IPS DF 6.9 (cell line): ENCODE data around the gene C11orf21.
A peak's percentile ranks its signal among the peaks of the same experiment; 100 is the strongest.

ENCODE experiments used
- DNase-seq: peaks from one replicate; pipeline ENCODE4 v3.0.0-alpha.2; 2013; ENCODE audit warnings: low read depth, low spot score
- H3K27ac ChIP-seq: one replicate; pipeline ENCODE4 v1.5.1; 2013; ENCODE audit warnings: low read length, control low read depth
- H3K27me3 ChIP-seq: 2 replicates; pipeline ENCODE4 v1.6.1; 2013; ENCODE audit warnings: mild to moderate bottlenecking, low read length; ENCODE audit not compliant: control insufficient read depth, insufficient read depth
- H3K36me3 ChIP-seq: 2 replicates; pipeline ENCODE4 v1.6.1; 2013; ENCODE audit warnings: low read length; ENCODE audit not compliant: control insufficient read depth, insufficient read depth
- H3K4me1 ChIP-seq: 2 replicates; pipeline ENCODE4 v1.6.1; 2013; ENCODE audit warnings: low read length; ENCODE audit not compliant: control insufficient read depth, insufficient read depth
- H3K4me3 ChIP-seq: 2 replicates; pipeline ENCODE4 v1.5.1; 2013; ENCODE audit warnings: mild to moderate bottlenecking, low read length
- H3K9me3 ChIP-seq: 2 replicates; pipeline ENCODE4 v1.6.1; 2013; ENCODE audit warnings: low read length, inconsistent platforms; ENCODE audit not compliant: control insufficient read depth, insufficient read depth
- WGBS: extraction: QIAGEN DNeasy Blood & Tissue Kit; methylation state at CpG from one replicate; pipeline ENCODE4 v1.1.7; 2013; ENCODE audit warnings: mixed read lengths, missing lambda C conversion rate; ENCODE audit not compliant: insufficient read length, insufficient coverage; 5-methylcytosine and 5-hydroxymethylcytosine counted together

Gene C11orf21

DNA sequence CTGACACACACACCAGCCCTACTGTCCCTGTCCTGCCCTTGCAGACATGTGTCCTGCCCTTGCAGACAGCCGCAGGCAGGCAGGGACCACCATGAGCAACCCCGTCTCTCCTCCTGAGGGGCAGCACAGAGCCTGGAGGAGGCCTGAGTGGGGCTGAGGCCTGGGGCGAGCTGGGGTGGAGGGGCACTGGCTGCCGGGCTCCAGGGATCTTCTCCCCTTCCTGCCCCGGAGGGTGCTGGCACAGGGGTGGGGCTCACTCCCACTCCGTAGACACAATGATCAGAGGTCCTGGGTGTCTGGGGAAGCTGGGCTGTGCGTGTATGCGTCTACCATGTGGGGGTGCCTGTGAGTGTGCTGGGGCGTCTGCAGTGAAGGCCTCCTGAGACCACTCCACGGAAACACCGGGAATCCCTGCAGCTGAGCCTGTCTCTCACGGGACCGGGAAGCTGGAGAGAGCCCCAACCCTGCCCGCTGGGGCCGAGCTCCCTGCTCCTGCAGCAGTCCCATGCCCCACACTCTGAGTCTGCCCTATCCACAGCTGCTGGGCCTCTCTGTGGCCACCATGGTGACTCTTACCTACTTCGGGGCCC is 683 bp upstream of the C11orf21 start:
- no peaks in the 10 kb centered on the region; the same call in 1 of the 2 replicates for H3K36me3 ChIP-seq
- H3K4me1 ChIP-seq = no peaks in the 10 kb centered on the region
- no peak for DNase-seq
- no peaks in the 10 kb centered on the region for H3K9me3 ChIP-seq
- no peak overlapping the region for H3K4me3 ChIP-seq
- no CpG with 5 or more reads among the region's 16 CpGs for WGBS
- no peak overlapping the region for H3K27ac ChIP-seq
- no peaks in the 10 kb centered on the region for H3K27me3 ChIP-seq

DNA sequence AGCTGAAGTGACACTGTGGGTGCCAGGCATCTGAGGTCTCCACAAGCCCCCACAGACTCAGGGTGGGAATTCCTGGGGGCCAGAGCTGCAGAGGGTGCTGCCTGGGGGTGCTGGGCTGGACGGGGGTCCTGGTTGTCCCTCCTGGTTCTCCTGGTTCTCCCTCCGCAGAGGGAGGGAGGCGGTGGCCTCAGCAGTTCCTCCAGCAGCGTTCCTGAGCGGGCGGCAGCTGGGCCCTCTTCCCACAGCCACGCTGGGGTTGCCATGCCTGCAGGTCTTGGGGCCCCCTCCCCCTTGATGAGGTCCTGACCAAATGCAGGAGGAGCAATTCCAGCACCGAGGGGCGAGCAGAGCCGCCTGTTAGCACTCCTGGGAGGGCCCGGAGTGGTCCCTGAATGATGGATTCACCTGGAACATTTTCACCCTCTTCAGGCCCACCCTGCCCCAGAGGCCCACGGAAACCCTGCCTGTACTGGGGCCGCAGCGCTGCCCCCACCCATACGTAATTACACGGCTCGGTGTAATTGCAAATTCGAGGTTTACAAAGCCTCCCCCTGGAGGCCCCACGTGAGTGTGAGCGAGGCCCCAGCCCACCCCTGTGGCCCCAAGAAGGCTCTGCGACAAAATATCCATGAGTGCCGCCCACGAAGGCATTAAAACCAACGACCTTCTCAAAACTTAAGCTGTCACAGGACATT is 635 bp downstream of the C11orf21 start:
- H3K36me3 ChIP-seq = no peaks in the 10 kb centered on the region; the same call in 1 of the 2 replicates
- no CpG with 5 or more reads among the region's 24 CpGs for WGBS
- no peak overlapping the region for H3K27ac ChIP-seq
- no peaks in the 10 kb centered on the region for H3K4me1 ChIP-seq
- no peaks in the 10 kb centered on the region for H3K9me3 ChIP-seq
- no peak overlapping the region for H3K4me3 ChIP-seq
- DNase-seq = no peak
- H3K27me3 ChIP-seq = no peaks in the 10 kb centered on the region

DNA sequence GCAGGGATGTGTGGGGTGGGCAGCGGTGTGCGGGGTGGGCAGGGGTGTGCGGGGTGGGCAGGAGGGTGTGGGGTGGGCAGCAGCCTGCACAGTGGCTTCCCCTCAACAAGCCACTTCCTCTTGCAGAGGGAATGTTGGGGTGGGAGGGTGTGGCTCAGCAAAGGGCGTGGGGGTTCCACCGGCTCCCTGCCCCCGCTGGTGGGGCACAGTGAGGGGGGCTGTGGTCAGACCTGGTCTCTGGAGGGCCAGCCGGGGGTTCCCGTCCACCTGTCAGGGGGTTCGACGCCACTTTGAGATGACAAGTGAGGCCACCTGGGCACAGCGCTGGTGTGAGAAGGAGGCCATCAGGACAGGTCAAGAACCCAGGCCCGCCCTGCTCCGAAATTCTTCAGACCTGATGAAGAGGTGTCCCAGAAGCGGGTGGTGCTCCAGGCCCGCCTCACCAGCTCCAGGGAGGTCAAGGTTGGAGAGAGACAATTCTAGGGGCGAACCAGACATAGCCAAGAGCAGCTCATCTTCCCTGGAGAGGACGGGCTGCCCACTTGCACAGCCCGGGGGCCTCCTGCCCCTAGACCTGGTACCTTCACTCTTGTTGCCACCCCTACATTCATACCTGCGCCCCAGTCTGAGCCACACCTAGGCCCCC is 1.3 kb downstream of the C11orf21 start:
- Histone ChIP-seq H3K27me3 (no peaks in the 10 kb centered on the region), H3K36me3 (no peaks in the 10 kb centered on the region; the same call in 1 of the 2 replicates), H3K4me3 (no peak overlapping the region), H3K27ac (no peak overlapping the region), H3K9me3 (no peaks in the 10 kb centered on the region), H3K4me1 (no peaks in the 10 kb centered on the region)
- whole genome bisulfite sequencing = no CpG with 5 or more reads among the region's 19 CpGs
- DNase-seq = no peak

DNA sequence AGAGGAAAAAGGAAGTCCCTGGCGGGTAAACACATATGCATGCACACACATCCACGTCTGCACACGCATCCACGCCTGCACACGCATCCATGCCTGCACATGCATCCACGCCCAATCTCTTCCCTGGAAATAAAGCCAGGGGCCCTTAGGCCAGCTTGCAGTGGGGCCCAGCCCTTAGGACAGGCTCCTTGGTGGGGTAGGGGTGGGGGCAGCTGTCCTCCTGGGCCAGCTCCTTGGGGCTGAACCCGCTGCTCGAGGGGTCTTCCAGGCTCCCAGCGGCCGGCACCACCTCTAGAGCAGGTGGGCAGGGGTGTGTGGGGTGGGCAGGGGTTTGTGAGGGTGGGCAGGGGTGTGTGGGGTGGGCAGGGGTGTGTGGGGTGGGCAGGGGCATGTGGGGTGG is 1.9 kb downstream of the C11orf21 start:
- Histone ChIP-seq H3K27me3 (no peaks in the 10 kb centered on the region), H3K4me1 (no peaks in the 10 kb centered on the region), H3K4me3 (no peak overlapping the region), H3K27ac (no peak overlapping the region), H3K9me3 (no peaks in the 10 kb centered on the region), H3K36me3 (no peaks in the 10 kb centered on the region; the same call in 1 of the 2 replicates)
- no peak for DNase-seq
- no CpG with 5 or more reads among the region's 10 CpGs for WGBS

DNA sequence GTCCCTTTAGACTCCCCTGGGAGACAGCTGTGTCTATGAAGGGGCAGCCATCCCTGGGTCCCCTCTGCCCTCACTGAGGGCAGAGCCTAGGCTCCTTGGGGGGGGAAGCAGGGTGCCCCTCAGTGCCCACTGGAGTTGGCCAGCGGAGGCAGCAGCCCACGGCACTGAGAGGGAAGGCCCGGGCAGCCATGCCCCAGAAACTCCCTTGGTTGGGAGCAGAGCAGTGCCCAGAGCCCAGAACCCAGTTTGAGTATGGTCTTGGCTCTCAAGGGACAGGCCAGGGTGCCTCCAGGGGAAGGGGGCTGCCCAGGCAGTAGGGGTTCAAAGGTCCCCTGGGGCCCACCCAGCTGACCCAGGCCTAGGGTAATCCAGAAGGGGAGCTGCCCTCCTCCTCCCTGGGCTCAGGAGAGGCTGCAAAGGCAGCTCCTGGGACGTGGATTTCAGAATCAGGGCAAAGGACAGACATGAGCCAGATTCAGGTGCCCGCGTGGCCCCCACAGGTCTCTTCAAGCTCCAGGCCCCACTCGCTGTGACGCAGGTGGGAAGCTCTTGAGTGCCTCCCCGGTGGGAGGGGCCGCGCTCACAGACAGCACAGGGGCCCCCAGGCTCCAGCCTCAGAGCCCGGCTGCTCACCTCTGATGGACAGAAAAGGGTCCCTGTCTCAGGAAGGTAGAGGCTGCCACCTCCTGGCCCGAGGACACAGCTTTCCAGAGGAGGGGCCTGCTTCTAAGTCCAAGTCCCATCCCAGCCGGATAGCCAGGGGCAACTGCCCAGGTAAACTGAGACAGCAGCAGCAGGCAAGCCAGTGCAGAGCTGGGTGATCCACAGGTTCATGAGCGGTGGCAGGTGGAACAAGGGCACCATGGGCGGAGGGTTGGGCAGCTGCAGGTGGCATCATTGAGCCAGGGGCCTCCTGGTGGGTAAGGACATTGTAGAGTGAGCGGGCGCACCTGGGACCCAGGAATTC is 2.6 kb downstream of the C11orf21 start:
- Histone ChIP-seq H3K36me3 (no peaks in the 10 kb centered on the region; the same call in 1 of the 2 replicates), H3K9me3 (no peaks in the 10 kb centered on the region), H3K27ac (no peak overlapping the region), H3K4me1 (no peaks in the 10 kb centered on the region), H3K27me3 (no peaks in the 10 kb centered on the region), H3K4me3 (no peak overlapping the region)
- no CpG with 5 or more reads among the region's 18 CpGs for WGBS
- DNase-seq = peak; percentile 29

DNA sequence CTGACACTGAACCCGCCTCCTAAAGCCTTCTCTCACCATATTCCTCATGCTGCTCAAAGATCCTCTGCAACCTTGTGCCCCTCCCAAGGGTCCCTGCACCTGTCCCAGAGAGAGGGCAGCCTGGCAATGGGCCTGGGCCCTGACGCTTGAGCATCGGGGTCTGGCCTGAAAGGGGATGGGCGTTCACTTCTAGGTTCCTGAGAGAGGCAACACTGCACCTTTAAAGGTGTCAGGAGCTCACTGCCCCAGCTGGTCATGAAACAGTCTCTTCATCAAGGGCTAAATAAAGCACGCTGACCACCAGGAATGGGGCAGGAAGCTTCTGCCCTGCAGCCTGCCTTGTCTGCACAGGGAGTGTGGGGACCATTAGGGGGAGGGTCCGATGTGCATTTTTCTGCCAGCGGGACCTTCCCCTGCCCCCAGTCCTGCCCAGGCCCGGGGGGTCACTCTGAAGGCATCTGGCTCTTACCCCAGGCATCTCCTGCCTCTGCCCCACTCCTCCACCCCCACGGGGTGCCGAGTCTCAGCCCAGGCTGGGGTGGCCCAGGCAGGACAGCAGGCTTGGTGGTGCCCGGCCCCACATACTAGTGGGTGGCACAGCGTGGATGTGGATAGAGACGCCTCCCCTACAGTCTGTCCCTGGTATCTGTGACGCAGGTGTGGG is 3.5 kb downstream of the C11orf21 start:
- DNase-seq = no peak
- Histone ChIP-seq H3K4me3 (no peak overlapping the region; the same call in 1 of the 2 replicates), H3K4me1 (no peaks in the 10 kb centered on the region), H3K36me3 (no peaks in the 10 kb centered on the region; the same call in 1 of the 2 replicates), H3K9me3 (no peaks in the 10 kb centered on the region), H3K27me3 (no peaks in the 10 kb centered on the region), H3K27ac (no peak overlapping the region)
- WGBS = no CpG with 5 or more reads among the region's 14 CpGs

DNA sequence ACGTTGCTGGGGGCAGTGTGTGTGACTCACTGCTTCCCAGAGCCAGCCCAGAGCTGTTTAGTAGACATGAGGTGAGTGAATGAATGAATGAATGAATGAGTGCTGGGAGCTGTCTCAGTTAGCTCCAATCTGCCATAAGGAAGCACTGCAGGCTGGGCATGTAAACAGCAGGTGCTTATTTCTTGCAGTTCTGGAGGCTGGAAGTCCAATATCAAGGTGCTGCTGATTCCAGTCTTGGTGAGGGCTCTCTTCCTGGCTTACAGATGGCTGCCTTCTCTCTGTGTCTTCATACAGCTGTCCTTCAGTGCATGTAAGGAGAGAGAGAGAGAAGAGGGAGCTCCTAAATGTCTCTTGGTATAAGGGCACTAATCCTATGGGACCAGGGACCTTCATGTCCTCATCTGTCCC is 4.1 kb downstream of the C11orf21 start:
- Histone ChIP-seq H3K9me3 (no peaks in the 10 kb centered on the region), H3K27ac (no peak overlapping the region), H3K36me3 (no peaks in the 10 kb centered on the region; the same call in 1 of the 2 replicates), H3K4me3 (no peak overlapping the region), H3K27me3 (no peaks in the 10 kb centered on the region), H3K4me1 (no peaks in the 10 kb centered on the region)
- DNase-seq = no peak
- WGBS = no CpG with 5 or more reads among the region's 1 CpG

DNA sequence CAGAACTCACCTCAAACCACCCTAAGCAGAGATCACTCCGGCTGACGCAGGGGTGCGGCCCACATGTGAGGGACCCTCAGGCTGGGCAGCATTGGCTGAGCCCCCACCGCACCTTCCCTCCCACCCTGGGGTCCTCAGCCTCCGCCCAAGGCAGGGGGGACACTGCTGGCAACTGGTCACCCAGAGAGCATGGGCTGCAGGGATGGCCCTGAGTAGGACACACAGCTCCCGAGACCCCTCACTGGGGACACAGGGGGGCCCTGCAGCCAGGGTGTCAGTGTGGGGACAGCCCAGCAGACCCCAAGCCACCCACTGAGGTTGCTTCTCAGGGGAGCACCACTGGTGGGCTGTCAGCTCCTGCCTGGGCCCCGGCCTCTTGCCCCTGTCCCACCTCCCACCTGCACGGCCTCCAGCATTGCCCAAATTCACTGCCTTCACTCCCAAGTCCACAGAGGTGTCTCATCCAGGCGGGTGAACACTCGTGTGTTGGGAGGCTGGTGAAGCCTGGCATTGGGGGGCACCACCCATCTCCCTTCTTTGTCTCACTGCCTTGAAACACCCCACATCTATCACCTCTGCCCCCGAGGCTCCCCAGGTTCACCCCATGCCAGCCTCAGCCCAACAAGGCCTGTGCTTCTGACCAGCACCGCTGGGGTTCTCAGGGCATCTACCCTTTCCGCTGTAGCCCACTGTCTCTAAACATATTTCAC is 4.7 kb downstream of the C11orf21 start:
- no peaks in the 10 kb centered on the region for H3K36me3 ChIP-seq
- no CpG with 5 or more reads among the region's 13 CpGs for WGBS
- no peak overlapping the region for H3K27ac ChIP-seq
- no peak for DNase-seq
- no peaks in the 10 kb centered on the region for H3K9me3 ChIP-seq
- no peak overlapping the region for H3K4me3 ChIP-seq
- no peaks in the 10 kb centered on the region for H3K27me3 ChIP-seq
- H3K4me1 ChIP-seq = no peaks in the 10 kb centered on the region

DNA sequence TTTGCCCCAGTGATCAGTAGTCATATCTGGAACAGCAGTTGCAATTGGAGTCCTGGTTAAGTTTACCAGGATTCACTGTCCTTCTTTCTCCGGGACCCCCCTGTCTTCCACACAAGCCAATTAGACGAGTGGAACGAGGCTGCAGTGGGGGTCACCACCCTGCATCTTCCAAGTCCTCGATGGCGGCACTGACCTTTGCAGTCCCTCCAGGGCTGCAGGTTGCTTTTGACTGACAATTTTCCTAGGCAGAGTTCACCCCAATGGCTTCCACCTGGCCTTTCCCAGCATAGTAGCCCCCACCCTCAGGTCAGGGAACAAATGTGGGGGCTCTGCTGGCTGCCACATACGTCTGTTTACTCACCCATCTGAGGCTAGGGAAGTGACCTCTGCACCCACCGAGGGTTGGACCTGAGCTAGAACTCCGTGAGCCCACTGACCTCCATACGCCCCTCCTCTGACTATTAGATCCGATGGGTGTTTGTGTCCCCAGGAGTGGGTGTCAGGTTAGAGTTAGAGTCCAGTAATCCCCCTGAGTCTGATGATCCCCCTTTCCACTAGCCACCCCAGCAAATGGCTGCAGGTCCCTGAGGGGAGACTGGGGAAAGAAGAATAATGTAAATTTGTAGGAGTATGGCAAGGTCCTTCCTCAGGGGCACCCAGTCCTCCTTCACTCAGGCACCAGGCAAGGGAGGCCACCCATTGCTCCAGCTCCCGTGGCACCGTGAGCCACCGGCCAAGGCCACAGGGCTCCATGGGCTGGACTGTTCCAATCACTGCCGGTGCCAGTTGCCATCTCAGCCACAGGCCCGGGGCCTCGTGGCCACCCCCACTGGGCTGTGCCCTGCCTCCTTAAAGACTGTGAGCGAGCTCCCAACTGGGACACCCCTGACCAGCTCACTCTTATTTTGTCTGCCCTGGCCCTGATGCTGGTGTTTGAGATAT is 5.5 kb downstream of the C11orf21 start:
- no peaks in the 10 kb centered on the region for H3K36me3 ChIP-seq
- H3K27me3 ChIP-seq = no peaks in the 10 kb centered on the region
- DNase-seq = no peak
- no peaks in the 10 kb centered on the region for H3K4me1 ChIP-seq
- no peak overlapping the region for H3K27ac ChIP-seq
- no peak overlapping the region for H3K4me3 ChIP-seq
- H3K9me3 ChIP-seq = no peaks in the 10 kb centered on the region
- WGBS = no CpG with 5 or more reads among the region's 17 CpGs
